ENCODE measurements around the gene RNF10. TPM values are rescaled to one million over a fixed set of nuclear protein-coding genes. Genes with fewer than 3 reads are reported as not detected.

Gene RNF10
- total and polyA plus RNA-seq, 9 of the 15 experiments (the other 6 are each of a cell fraction or from before 2014, with no cell fraction given) = 43.0 to 139 (median 80.1) TPM

- ATAC-seq (no peak), FAIRE-seq (no peak), DNase-seq (ENCODE audit: extremely low read depth in 1 of 4, low spot score in 3 of 4) (no peak)
- Histone ChIP-seq H3K36me3 (ENCODE audit: control insufficient read depth, insufficient read depth, low read length) (no peaks in the 10 kb centered on the region), H3K9me1 (ENCODE audit: control insufficient read depth, insufficient read depth, low read length) (no peaks in the 10 kb centered on the region), H2AFZ (ENCODE audit: low read depth, low read length) (no peak overlapping the region), H3K4me2 (ENCODE audit: insufficient read depth, low read length) (no peak overlapping the region), H3K27ac (ENCODE audit: extremely low read depth, low read depth, low read length) (no peak overlapping the region), H3K79me2 (ENCODE audit: control insufficient read depth, insufficient read depth, low read length) (no peaks in the 10 kb centered on the region), H3K9me3 (replicated peaks; ENCODE audit: control insufficient read depth, insufficient read depth, low read depth, low read length) (no peaks in the 10 kb centered on the region), H3K27me3 (ENCODE audit: control insufficient read depth in 2 of 2, insufficient read depth in 2 of 2, low read length in 2 of 2) (peaks cover 0 to 16% of the 10 kb centered on the region in 2 experiments; a peak in 2 of 5 replicates), H3K9ac (ENCODE audit: insufficient read depth in 1 of 2, low read depth in 2 of 2, low read length in 2 of 2) (no peak overlapping the region; a peak in 1 of 4 replicates), H3K4me1 (replicated peaks in 1 of 2; ENCODE audit: control insufficient read depth in 2 of 2, insufficient read depth in 2 of 2, low read length in 2 of 2) (peaks cover 8 to 15% of the 10 kb centered on the region in 2 experiments; a peak in 4 of 5 replicates), H3K4me3 (no peak overlapping the region), H4K20me1 (replicated peaks; ENCODE audit: control insufficient read depth, insufficient read depth, low read length) (no peaks in the 10 kb centered on the region)
- in situ Hi-C loops (cut with MboI) (no loop called here), intact Hi-C loops (cut with micrococcal nuclease) (no loop called here)
- TF ChIP-seq BCOR (IDR thresholded peaks at IDR 0.05) = peak; percentile 26; the same call in 1 of the 2 replicates
- peak; percentile 86 for TF ChIP-seq RBM25 (IDR thresholded peaks at IDR 0.05; ENCODE audit: low read depth, low read length, severe bottlenecking)
- TF ChIP-seq POLR2AphosphoS2 (IDR thresholded peaks at IDR 0.05; ENCODE audit: low read length) = no peak
- no peak for TF ChIP-seq POLR2B (IDR thresholded peaks at IDR 0.05; ENCODE audit: low read depth, partially characterized antibody)
- no peak for TF ChIP-seq HBP1 (CRISPR knock-in tag; IDR thresholded peaks at IDR 0.05)
- WGBS (ENCODE audit: insufficient coverage, low coverage, missing lambda C conversion rate) = 48% methylated on average over 21 of the region's 23 CpGs
- CTCF ChIA-PET (ENCODE audit: low intra/inter-chr PET ratio) = no interaction called here
- POLR2A ChIA-PET = no interaction called here
- no TSS peak for BruUV-seq (replicated peaks)
These were observed 65.8 kb downstream of the RNF10 start for GRCh38 chr12:120599672-120600552.

Data from K562 (cell line).